COR-L47 (cell line): ENCODE measurements around the gene QRICH1.
A peak's percentile ranks its signal among the peaks of the same experiment; 100 is the strongest.

Experiments
- DNase-seq: peaks from one replicate; lab custom pipeline; 2025; lab: John Stamatoyannopoulos, UW

The QRICH1 gene

GRCh38 chr3:49093853-49094767 is at the start of gene QRICH1:
QRICH1 (minus strand) TSS chr3:49094071; CDS start chr3:49077017, 17,054 bp downstream.
- peak; percentile 91 for DNase-seq

- DNase-seq, result no peak
These were observed 46.2 kb upstream of the QRICH1 start for GRCh38 chr3:49140080-49140479.

- no peak for DNase-seq
These were observed 41.6 kb upstream of the QRICH1 start for GRCh38 chr3:49135499-49135898.

GRCh38 chr3:49134471-49135265 is 40.8 kb upstream of the QRICH1 start:
- DNase-seq, result no peak

GRCh38 chr3:49133226-49133951 is 39.5 kb upstream of the QRICH1 start:
- peak; percentile 37 for DNase-seq

- no peak for DNase-seq
These were observed 38.8 kb upstream of the QRICH1 start, which contains the start of gene LAMB2 for GRCh38 chr3:49132437-49133225. LAMB2 (minus strand) TSS chr3:49133050; CDS start chr3:49132867, 183 bp downstream.

- no peak for DNase-seq
These were observed 38.2 kb upstream of the QRICH1 start for GRCh38 chr3:49132073-49132436.

GRCh38 chr3:49131576-49131975 is 37.7 kb upstream of the QRICH1 start:
- no peak for DNase-seq

- DNase-seq, result no peak
These were observed 37.2 kb upstream of the QRICH1 start for GRCh38 chr3:49131040-49131439.

GRCh38 chr3:49124991-49125670 is 31.3 kb upstream of the QRICH1 start:
- DNase-seq, result no peak

- DNase-seq, result no peak
These were observed 30.3 kb upstream of the QRICH1 start for GRCh38 chr3:49124203-49124602.

- DNase-seq, result no peak
These were observed 29.8 kb upstream of the QRICH1 start for GRCh38 chr3:49123687-49124086.

- no peak for DNase-seq
These were observed 29.1 kb upstream of the QRICH1 start for GRCh38 chr3:49122886-49123545.

GRCh38 chr3:49122451-49122850 is 28.6 kb upstream of the QRICH1 start:
- DNase-seq, result no peak

- no peak for DNase-seq
These were observed 28.2 kb upstream of the QRICH1 start for GRCh38 chr3:49122022-49122421.

- DNase-seq, result no peak
These were observed 27.4 kb upstream of the QRICH1 start for GRCh38 chr3:49121132-49121736.

GRCh38 chr3:49120438-49121131 is 26.7 kb upstream of the QRICH1 start, which contains the start of gene USP19:
USP19 (minus strand) TSS chr3:49120823; CDS start chr3:49119145, 1,678 bp downstream.
- peak; percentile 77 for DNase-seq

GRCh38 chr3:49120096-49120437 is 26.2 kb upstream of the QRICH1 start:
- no peak for DNase-seq

GRCh38 chr3:49119439-49119838 is 25.6 kb upstream of the QRICH1 start:
- no peak for DNase-seq
